PC-3 (cell line): Measurements from ENCODE around the gene TAOK2. TPM values are rescaled to one million over a fixed set of nuclear protein-coding genes. Genes with fewer than 3 reads are reported as not detected.

Source experiments
- ATAC-seq: fragments of 200-7000 bp; cut with Tn5 transposase; 2 replicates; pipeline ENCODE4 v1.9.1; 2020; ENCODE audit warnings: mild to moderate bottlenecking, moderate library complexity
- BruUV-seq: library from RNA; stranded (reverse); fragments of 400-500 nt; replicated peaks from 2 replicates; lab custom pipeline; 2021; lab: Mats Ljungman, UMichigan
- CTCF ChIA-PET: fragments of 300-600 bp; sonication (Branson Sonifier 250); formaldehyde crosslinking; loops from one replicate; lab custom pipeline; 2022; ENCODE audit warnings: antibody characterized with exemption; lab: Charles Lee
- POLR2A ChIA-PET: fragments of 300-600 bp; sonication (Branson Sonifier 250); formaldehyde crosslinking; loops from one replicate; lab custom pipeline; 2022; ENCODE audit warnings: antibody characterized with exemption; ENCODE audit not compliant: unreplicated experiment; lab: Charles Lee
- DNase-seq: peaks from one replicate; pipeline ENCODE4 v3.0.0-alpha.2; 2015
- H2AFZ ChIP-seq: fragments of 300-600 bp; sonication (generic); 2 replicates; pipeline ENCODE4 v1.6.0; 2016; ENCODE audit warnings: antibody characterized with exemption, low read length
- H3F3A ChIP-seq: fragments of 300-600 bp; sonication (generic); one replicate; pipeline ENCODE4 v1.6.0; 2017; ENCODE audit warnings: antibody characterized with exemption, low read length, control low read depth, mild to moderate bottlenecking; ENCODE audit not compliant: unreplicated experiment
- H3K27ac ChIP-seq: fragments of 300-600 bp; sonication (generic); 2 replicates; pipeline ENCODE4 v1.5.1; 2016; ENCODE audit warnings: mild to moderate bottlenecking, low read length
- H3K27me3 ChIP-seq: fragments of 300-600 bp; sonication (generic); 2 replicates; pipeline ENCODE4 v1.6.1; 2016; ENCODE audit warnings: low read length, mixed read lengths
- H3K36me3 ChIP-seq: fragments of 300-600 bp; sonication (generic); 2 replicates; pipeline ENCODE4 v1.6.1; 2016; ENCODE audit warnings: low read depth, mixed run types, low read length, mixed read lengths
- H3K4me1 ChIP-seq: fragments of 300-600 bp; sonication (generic); 2 replicates; pipeline ENCODE4 v1.5.1; 2016; ENCODE audit warnings: low read length; ENCODE audit not compliant: insufficient read depth
- H3K4me2 ChIP-seq: fragments of 300-600 bp; sonication (generic); 2 replicates; pipeline ENCODE4 v1.6.0; 2016; ENCODE audit warnings: low read length
- H3K4me3 ChIP-seq: fragments of 300-600 bp; sonication (generic); 2 replicates; pipeline ENCODE4 v1.5.1; 2016; ENCODE audit warnings: mild to moderate bottlenecking, low read length, mixed read lengths
- H3K79me2 ChIP-seq: fragments of 300-600 bp; sonication (generic); 2 replicates; pipeline ENCODE4 v1.6.1; 2017; ENCODE audit warnings: low read length, mixed read lengths
- H3K9ac ChIP-seq: fragments of 300-600 bp; sonication (generic); 2 replicates; pipeline ENCODE4 v1.6.0; 2016; ENCODE audit warnings: mild to moderate bottlenecking, low read length
- H3K9me2 ChIP-seq: fragments of 300-600 bp; sonication (generic); replicated peaks from 2 replicates; pipeline ENCODE4 v1.6.1; 2016; ENCODE audit warnings: mixed run types, low read length, mixed read lengths
- H3K9me3 ChIP-seq: fragments of 300-600 bp; sonication (generic); 2 replicates; pipeline ENCODE4 v1.6.1; 2016; ENCODE audit warnings: low read length, mixed read lengths
- H4K20me1 ChIP-seq: fragments of 300-600 bp; sonication (generic); 2 replicates; pipeline ENCODE4 v1.6.1; 2016; ENCODE audit warnings: low read length, mixed read lengths
- EZH2 ChIP-seq: fragments of 300-600 bp; sonication (generic); IDR thresholded peaks from one replicate; pipeline ENCODE4 v1.6.1; 2017; ENCODE audit warnings: antibody characterized with exemption, mild to moderate bottlenecking, low read length; ENCODE audit not compliant: unreplicated experiment
- EZH2phosphoT487 ChIP-seq: fragments of 300-600 bp; sonication (generic); IDR thresholded peaks from 2 replicates; pipeline ENCODE4 v1.6.1; 2018; ENCODE audit warnings: mild to moderate bottlenecking, antibody characterized with exemption, low read length, borderline replicate concordance
- intact Hi-C: fragments of 100-400 bp; cut with micrococcal nuclease; formaldehyde crosslinking; loops from 2 replicates; pipeline ENCODE4 v1.9.0; 2023
- total RNA-seq: library from RNA; depleted of rRNA; stranded (reverse); fragments of >200 nt; gene quantifications from 2 replicates; pipeline ENCODE4 v1.2.3, GENCODE V29; 2014
- TF ChIP-seq, protein P1 (sequence below): fragments of 300-600 bp; sonication (generic); conservative IDR thresholded peaks from 2 replicates; pipeline ENCODE4 v1.5.1; 2017; ENCODE audit warnings: antibody characterized with exemption, low read depth, mild to moderate bottlenecking, low read length

TAOK2 gene
- total RNA-seq, 1 experiment from 2014 or later, result 34.1 TPM

DNA sequence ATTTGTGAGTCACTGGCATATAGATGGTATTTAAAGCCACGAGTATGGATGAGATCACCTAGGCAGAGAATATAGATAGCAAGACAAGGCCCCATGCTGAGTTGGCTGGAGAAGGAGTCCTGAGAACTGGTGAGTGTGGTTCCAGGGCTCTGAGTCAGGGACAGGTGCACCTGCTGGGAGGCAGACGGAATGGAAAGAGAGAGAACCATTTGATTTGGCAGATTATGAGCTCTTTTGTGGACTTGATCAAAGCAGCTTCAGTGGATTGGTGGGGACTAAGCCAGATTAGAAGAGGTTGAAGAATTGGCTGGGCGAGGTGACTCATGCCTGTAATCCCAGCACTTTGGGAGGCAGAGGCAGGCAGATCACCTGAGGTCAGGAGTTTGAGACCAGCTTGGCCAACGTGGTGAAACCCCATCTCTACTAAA is 45.1 kb downstream of the TAOK2 start:
- no peak for ATAC-seq

DNA sequence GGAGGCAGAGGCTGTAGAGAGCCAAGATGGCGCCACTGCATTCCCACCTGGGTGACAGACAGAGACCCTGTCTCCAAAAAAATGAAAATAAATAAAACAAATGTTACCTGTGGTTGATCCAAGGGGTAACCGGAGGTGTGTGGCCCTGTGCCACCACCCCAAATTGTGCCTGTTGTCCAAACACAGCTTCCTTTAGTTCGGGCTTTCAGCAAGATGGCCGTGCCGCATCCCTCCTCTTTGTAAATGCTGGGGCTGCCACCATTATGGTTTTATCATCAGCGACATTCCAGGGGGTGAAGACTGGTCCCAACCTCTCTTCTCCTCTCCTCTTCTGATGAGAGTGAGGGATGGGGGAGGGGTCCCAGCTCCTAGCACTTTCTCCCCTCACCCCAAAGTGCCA is 49.2 kb downstream of the TAOK2 start, which contains the start of gene C16orf92:
Gene C16orf92 (plus strand): TSS at position 312 of the 400 bp plus-strand sequence. CDS start 143 bp downstream, outside the sequence.
- H4K20me1 ChIP-seq, result no peaks in the 10 kb centered on the region
- H3K4me1 ChIP-seq, result no peaks in the 10 kb centered on the region
- ATAC-seq, result no peak
- no peaks in the 10 kb centered on the region for H3F3A ChIP-seq
- no peak within 1 kb of the TSS for H3K4me2 ChIP-seq
- H3K9ac ChIP-seq, result no peak within 1 kb of the TSS
- CTCF ChIA-PET, result no interaction called here
- no TSS peak for BruUV-seq
- no peaks in the 10 kb centered on the region for H3K9me2 ChIP-seq
- no peaks in the 10 kb centered on the region for H3K36me3 ChIP-seq
- DNase-seq, result no peak
- TF ChIP-seq, protein P1, sequence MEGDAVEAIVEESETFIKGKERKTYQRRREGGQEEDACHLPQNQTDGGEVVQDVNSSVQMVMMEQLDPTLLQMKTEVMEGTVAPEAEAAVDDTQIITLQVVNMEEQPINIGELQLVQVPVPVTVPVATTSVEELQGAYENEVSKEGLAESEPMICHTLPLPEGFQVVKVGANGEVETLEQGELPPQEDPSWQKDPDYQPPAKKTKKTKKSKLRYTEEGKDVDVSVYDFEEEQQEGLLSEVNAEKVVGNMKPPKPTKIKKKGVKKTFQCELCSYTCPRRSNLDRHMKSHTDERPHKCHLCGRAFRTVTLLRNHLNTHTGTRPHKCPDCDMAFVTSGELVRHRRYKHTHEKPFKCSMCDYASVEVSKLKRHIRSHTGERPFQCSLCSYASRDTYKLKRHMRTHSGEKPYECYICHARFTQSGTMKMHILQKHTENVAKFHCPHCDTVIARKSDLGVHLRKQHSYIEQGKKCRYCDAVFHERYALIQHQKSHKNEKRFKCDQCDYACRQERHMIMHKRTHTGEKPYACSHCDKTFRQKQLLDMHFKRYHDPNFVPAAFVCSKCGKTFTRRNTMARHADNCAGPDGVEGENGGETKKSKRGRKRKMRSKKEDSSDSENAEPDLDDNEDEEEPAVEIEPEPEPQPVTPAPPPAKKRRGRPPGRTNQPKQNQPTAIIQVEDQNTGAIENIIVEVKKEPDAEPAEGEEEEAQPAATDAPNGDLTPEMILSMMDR, result no peak
- TF ChIP-seq EZH2 (no peak), EZH2phosphoT487 (no peak)
- intact Hi-C loops, result loop anchor here (5.0 kb wide), 3 partner anchors 161 to 321 kb away; partner anchors contain the start of genes CDIPT and PAGR1
- no peak within 1 kb of the TSS for H2AFZ ChIP-seq
- POLR2A ChIA-PET, result no interaction called here
- H3K4me3 ChIP-seq, result no peak within 1 kb of the TSS
- H3K27ac ChIP-seq, result no peak within 1 kb of the TSS
- H3K27me3 ChIP-seq, result no peaks in the 10 kb centered on the region
- no peaks in the 10 kb centered on the region for H3K79me2 ChIP-seq
- H3K9me3 ChIP-seq, result no peaks in the 10 kb centered on the region

More for the DNA sequence above, 45.1 kb downstream of the TAOK2 start:
- peak; percentile 49 for DNase-seq
- Histone ChIP-seq H3K9me3 (no peaks in the 10 kb centered on the region), H3K36me3 (no peaks in the 10 kb centered on the region), H3K27me3 (no peaks in the 10 kb centered on the region), H3K27ac (no peak overlapping the region), H2AFZ (no peak overlapping the region), H4K20me1 (no peaks in the 10 kb centered on the region), H3F3A (no peaks in the 10 kb centered on the region), H3K4me3 (no peak overlapping the region), H3K9me2 (no peaks in the 10 kb centered on the region), H3K9ac (no peak overlapping the region), H3K4me1 (no peaks in the 10 kb centered on the region), H3K4me2 (no peak overlapping the region), H3K79me2 (no peaks in the 10 kb centered on the region)
- TF ChIP-seq, protein P1, result no peak
- TF ChIP-seq EZH2phosphoT487, result no peak
- TF ChIP-seq EZH2, result no peak
- POLR2A ChIA-PET, result no interaction called here
- CTCF ChIA-PET, result no interaction called here
- intact Hi-C loops, result no loop called here
- BruUV-seq, result no TSS peak

DNA sequence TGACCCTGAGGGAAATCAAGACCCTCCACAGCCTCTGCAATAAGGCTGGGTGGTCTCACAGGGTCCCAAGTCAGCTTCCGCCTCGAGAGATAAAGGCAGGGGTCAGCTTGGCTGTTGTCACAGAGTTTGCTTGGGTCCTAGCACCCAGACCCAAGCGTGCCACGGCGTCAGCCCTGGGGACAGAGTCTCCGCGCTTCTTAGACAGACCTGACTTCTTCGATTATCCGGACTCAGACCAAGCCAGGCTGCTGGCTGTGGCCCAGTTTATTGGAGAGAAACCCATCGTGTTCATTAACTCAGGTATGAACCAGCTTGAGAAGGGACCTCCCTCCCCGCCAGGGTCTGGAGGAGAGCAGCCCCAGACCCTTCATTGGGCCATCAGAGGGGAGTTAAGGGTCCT is 49.9 kb downstream of the TAOK2 start:
- H3K27me3 ChIP-seq, result no peaks in the 10 kb centered on the region
- H3K27ac ChIP-seq, result no peak overlapping the region
- H3K9me2 ChIP-seq, result no peaks in the 10 kb centered on the region
- TF ChIP-seq EZH2phosphoT487 (no peak), EZH2 (no peak)
- TF ChIP-seq, protein P1, result no peak
- no peak overlapping the region for H2AFZ ChIP-seq
- H3K4me1 ChIP-seq, result no peaks in the 10 kb centered on the region
- ATAC-seq, result no peak
- no peak for DNase-seq
- no peaks in the 10 kb centered on the region for H3F3A ChIP-seq
- BruUV-seq, result no TSS peak
- no peaks in the 10 kb centered on the region for H3K9me3 ChIP-seq
- no peaks in the 10 kb centered on the region for H3K79me2 ChIP-seq
- CTCF ChIA-PET, result no interaction called here
- no peak overlapping the region for H3K4me2 ChIP-seq
- H4K20me1 ChIP-seq, result no peaks in the 10 kb centered on the region
- no peaks in the 10 kb centered on the region for H3K36me3 ChIP-seq
- POLR2A ChIA-PET, result no interaction called here
- H3K9ac ChIP-seq, result no peak overlapping the region
- H3K4me3 ChIP-seq, result no peak overlapping the region
- intact Hi-C loops, result loop anchor here (5.0 kb wide), 3 partner anchors 161 to 321 kb away; partner anchors contain the start of genes CDIPT and PAGR1
